ENCODE measurements around the gene NF2. TPM values are rescaled to one million over a fixed set of nuclear protein-coding genes. Genes with fewer than 3 reads are reported as not detected.

Gene NF2
- total and polyA plus RNA-seq, 2 experiments from 2014 or later = 14.4 to 54.5 TPM

- Mint-ChIP-seq H3K36me3 (ENCODE audit: low read depth) (no peaks in the 10 kb centered on the region), H3K27ac (no peak overlapping the region; the same call in 1 of the 2 replicates), H3K4me1 (peaks cover 18% of the 10 kb centered on the region), H3K9me3 (no peaks in the 10 kb centered on the region), H3K27me3 (ENCODE audit: insufficient read depth, low read depth, poor library complexity) (peaks cover 2% of the 10 kb centered on the region), H3K4me3 (no peak overlapping the region)
- H3K79me2 ChIP-seq (replicated peaks; ENCODE audit: insufficient read depth) = no peaks in the 10 kb centered on the region
- H3K4me2 ChIP-seq = no peak overlapping the region
- H2AFZ ChIP-seq = no peak overlapping the region
- ATAC-seq (no peak), DNase-seq (ENCODE audit: low spot score) (no peak)
- TF ChIP-seq NANOG (IDR thresholded peaks at IDR 0.05; ENCODE audit: borderline replicate concordance) (no peak), ETS1 (IDR thresholded peaks at IDR 0.05) (no peak), CREB1 (CRISPR knock-in tag; IDR thresholded peaks at IDR 0.05; ENCODE audit: low read depth) (no peak), STAT1 (IDR thresholded peaks at IDR 0.05; ENCODE audit: unreplicated experiment) (no peak), JUNB (IDR thresholded peaks at IDR 0.05; ENCODE audit: unreplicated experiment) (no peak), EZH2 (IDR thresholded peaks at IDR 0.05; ENCODE audit: low read depth, unreplicated experiment) (no peak), ZNF331 (CRISPR knock-in tag; IDR thresholded peaks at IDR 0.05; ENCODE audit: low read depth) (no peak), POLR2AphosphoS5 (IDR thresholded peaks at IDR 0.05; ENCODE audit: low read depth) (no peak), EZH2phosphoT487 (IDR thresholded peaks at IDR 0.05; ENCODE audit: unreplicated experiment) (no peak), ZNF114 (CRISPR knock-in tag; IDR thresholded peaks at IDR 0.05) (no peak)
- TF ChIP-seq, protein P1, sequence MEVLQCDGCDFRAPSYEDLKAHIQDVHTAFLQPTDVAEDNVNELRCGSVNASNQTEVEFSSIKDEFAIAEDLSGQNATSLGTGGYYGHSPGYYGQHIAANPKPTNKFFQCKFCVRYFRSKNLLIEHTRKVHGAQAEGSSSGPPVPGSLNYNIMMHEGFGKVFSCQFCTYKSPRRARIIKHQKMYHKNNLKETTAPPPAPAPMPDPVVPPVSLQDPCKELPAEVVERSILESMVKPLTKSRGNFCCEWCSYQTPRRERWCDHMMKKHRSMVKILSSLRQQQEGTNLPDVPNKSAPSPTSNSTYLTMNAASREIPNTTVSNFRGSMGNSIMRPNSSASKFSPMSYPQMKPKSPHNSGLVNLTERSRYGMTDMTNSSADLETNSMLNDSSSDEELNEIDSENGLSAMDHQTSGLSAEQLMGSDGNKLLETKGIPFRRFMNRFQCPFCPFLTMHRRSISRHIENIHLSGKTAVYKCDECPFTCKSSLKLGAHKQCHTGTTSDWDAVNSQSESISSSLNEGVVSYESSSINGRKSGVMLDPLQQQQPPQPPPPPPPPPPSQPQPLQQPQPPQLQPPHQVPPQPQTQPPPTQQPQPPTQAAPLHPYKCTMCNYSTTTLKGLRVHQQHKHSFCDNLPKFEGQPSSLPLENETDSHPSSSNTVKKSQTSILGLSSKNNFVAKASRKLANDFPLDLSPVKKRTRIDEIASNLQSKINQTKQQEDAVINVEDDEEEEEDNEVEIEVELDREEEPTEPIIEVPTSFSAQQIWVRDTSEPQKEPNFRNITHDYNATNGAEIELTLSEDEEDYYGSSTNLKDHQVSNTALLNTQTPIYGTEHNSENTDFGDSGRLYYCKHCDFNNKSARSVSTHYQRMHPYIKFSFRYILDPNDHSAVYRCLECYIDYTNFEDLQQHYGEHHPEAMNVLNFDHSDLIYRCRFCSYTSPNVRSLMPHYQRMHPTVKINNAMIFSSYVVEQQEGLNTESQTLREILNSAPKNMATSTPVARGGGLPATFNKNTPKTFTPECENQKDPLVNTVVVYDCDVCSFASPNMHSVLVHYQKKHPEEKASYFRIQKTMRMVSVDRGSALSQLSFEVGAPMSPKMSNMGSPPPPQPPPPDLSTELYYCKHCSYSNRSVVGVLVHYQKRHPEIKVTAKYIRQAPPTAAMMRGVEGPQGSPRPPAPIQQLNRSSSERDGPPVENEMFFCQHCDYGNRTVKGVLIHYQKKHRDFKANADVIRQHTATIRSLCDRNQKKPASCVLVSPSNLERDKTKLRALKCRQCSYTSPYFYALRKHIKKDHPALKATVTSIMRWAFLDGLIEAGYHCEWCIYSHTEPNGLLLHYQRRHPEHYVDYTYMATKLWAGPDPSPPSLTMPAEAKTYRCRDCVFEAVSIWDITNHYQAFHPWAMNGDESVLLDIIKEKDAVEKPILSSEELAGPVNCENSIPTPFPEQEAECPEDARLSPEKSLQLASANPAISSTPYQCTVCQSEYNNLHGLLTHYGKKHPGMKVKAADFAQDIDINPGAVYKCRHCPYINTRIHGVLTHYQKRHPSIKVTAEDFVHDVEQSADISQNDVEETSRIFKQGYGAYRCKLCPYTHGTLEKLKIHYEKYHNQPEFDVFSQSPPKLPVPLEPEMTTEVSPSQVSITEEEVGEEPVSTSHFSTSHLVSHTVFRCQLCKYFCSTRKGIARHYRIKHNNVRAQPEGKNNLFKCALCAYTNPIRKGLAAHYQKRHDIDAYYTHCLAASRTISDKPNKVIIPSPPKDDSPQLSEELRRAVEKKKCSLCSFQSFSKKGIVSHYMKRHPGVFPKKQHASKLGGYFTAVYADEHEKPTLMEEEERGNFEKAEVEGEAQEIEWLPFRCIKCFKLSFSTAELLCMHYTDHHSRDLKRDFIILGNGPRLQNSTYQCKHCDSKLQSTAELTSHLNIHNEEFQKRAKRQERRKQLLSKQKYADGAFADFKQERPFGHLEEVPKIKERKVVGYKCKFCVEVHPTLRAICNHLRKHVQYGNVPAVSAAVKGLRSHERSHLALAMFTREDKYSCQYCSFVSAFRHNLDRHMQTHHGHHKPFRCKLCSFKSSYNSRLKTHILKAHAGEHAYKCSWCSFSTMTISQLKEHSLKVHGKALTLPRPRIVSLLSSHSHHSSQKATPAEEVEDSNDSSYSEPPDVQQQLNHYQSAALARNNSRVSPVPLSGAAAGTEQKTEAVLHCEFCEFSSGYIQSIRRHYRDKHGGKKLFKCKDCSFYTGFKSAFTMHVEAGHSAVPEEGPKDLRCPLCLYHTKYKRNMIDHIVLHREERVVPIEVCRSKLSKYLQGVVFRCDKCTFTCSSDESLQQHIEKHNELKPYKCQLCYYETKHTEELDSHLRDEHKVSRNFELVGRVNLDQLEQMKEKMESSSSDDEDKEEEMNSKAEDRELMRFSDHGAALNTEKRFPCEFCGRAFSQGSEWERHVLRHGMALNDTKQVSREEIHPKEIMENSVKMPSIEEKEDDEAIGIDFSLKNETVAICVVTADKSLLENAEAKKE (CRISPR knock-in tag; IDR thresholded peaks at IDR 0.05) = no peak
- TF ChIP-seq, protein P2, sequence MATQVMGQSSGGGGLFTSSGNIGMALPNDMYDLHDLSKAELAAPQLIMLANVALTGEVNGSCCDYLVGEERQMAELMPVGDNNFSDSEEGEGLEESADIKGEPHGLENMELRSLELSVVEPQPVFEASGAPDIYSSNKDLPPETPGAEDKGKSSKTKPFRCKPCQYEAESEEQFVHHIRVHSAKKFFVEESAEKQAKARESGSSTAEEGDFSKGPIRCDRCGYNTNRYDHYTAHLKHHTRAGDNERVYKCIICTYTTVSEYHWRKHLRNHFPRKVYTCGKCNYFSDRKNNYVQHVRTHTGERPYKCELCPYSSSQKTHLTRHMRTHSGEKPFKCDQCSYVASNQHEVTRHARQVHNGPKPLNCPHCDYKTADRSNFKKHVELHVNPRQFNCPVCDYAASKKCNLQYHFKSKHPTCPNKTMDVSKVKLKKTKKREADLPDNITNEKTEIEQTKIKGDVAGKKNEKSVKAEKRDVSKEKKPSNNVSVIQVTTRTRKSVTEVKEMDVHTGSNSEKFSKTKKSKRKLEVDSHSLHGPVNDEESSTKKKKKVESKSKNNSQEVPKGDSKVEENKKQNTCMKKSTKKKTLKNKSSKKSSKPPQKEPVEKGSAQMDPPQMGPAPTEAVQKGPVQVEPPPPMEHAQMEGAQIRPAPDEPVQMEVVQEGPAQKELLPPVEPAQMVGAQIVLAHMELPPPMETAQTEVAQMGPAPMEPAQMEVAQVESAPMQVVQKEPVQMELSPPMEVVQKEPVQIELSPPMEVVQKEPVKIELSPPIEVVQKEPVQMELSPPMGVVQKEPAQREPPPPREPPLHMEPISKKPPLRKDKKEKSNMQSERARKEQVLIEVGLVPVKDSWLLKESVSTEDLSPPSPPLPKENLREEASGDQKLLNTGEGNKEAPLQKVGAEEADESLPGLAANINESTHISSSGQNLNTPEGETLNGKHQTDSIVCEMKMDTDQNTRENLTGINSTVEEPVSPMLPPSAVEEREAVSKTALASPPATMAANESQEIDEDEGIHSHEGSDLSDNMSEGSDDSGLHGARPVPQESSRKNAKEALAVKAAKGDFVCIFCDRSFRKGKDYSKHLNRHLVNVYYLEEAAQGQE (IDR thresholded peaks at IDR 0.05; ENCODE audit: unreplicated experiment) = no peak
- TF ChIP-seq, protein P3, sequence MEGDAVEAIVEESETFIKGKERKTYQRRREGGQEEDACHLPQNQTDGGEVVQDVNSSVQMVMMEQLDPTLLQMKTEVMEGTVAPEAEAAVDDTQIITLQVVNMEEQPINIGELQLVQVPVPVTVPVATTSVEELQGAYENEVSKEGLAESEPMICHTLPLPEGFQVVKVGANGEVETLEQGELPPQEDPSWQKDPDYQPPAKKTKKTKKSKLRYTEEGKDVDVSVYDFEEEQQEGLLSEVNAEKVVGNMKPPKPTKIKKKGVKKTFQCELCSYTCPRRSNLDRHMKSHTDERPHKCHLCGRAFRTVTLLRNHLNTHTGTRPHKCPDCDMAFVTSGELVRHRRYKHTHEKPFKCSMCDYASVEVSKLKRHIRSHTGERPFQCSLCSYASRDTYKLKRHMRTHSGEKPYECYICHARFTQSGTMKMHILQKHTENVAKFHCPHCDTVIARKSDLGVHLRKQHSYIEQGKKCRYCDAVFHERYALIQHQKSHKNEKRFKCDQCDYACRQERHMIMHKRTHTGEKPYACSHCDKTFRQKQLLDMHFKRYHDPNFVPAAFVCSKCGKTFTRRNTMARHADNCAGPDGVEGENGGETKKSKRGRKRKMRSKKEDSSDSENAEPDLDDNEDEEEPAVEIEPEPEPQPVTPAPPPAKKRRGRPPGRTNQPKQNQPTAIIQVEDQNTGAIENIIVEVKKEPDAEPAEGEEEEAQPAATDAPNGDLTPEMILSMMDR (conservative IDR thresholded peaks at IDR 0.05; ENCODE audit: low read depth in 2 of 2) = no peak
- no peaks in the 10 kb centered on the region for H3K36me3 ChIP-seq (ENCODE audit: insufficient read depth)
- peaks cover 14% of the 10 kb centered on the region for H3K4me1 ChIP-seq (ENCODE audit: insufficient read depth)
- H4K20me1 ChIP-seq (replicated peaks; ENCODE audit: insufficient read depth) = no peaks in the 10 kb centered on the region
- no peak overlapping the region for H3K27ac ChIP-seq (ENCODE audit: low read depth)
- H3K4me3 ChIP-seq = no peak overlapping the region
- H3K9me2 ChIP-seq (ENCODE audit: insufficient read depth) = no peaks in the 10 kb centered on the region
- no peaks in the 10 kb centered on the region for H3F3A ChIP-seq (replicated peaks; ENCODE audit: low read depth)
- H3K27me3 ChIP-seq (ENCODE audit: insufficient read depth) = no peaks in the 10 kb centered on the region
These were observed 130.1 kb downstream of the NF2 start for GRCh38 chr22:29733362-29734201.
